Measurements from ENCODE around the gene RRP1B. TPM values are rescaled to one million over a fixed set of nuclear protein-coding genes. Genes with fewer than 3 reads are reported as not detected.

The RRP1B gene
- total and polyA plus RNA-seq, 9 of the 15 experiments (the other 6 are each of a cell fraction or from before 2014, with no cell fraction given), result 6.8 to 66.6 (median 41.9) TPM

GRCh38 chr21:43659136-43660000 is at the start of gene RRP1B, which contains the start of gene HSF2BP (continued):
- TF ChIP-seq ZBTB40 (IDR thresholded peaks at IDR 0.05) (0 out of 2 replicates have a peak, but pooled peaks have one; percentile 59), ZBTB40 (CRISPR knock-in tag; IDR thresholded peaks at IDR 0.05) (peak; percentile 75), CBX3 (IDR thresholded peaks at IDR 0.05; ENCODE audit: borderline replicate concordance in 1 of 2, low read length in 2 of 2) (peak in 1 of 2 experiments; percentile 91; a peak in 1 of 3 replicates), ETS2 (tag; IDR thresholded peaks at IDR 0.05; ENCODE audit: borderline replicate concordance, poor library complexity, severe bottlenecking) (peak; percentile 15)
- TF ChIP-seq, protein P1, sequence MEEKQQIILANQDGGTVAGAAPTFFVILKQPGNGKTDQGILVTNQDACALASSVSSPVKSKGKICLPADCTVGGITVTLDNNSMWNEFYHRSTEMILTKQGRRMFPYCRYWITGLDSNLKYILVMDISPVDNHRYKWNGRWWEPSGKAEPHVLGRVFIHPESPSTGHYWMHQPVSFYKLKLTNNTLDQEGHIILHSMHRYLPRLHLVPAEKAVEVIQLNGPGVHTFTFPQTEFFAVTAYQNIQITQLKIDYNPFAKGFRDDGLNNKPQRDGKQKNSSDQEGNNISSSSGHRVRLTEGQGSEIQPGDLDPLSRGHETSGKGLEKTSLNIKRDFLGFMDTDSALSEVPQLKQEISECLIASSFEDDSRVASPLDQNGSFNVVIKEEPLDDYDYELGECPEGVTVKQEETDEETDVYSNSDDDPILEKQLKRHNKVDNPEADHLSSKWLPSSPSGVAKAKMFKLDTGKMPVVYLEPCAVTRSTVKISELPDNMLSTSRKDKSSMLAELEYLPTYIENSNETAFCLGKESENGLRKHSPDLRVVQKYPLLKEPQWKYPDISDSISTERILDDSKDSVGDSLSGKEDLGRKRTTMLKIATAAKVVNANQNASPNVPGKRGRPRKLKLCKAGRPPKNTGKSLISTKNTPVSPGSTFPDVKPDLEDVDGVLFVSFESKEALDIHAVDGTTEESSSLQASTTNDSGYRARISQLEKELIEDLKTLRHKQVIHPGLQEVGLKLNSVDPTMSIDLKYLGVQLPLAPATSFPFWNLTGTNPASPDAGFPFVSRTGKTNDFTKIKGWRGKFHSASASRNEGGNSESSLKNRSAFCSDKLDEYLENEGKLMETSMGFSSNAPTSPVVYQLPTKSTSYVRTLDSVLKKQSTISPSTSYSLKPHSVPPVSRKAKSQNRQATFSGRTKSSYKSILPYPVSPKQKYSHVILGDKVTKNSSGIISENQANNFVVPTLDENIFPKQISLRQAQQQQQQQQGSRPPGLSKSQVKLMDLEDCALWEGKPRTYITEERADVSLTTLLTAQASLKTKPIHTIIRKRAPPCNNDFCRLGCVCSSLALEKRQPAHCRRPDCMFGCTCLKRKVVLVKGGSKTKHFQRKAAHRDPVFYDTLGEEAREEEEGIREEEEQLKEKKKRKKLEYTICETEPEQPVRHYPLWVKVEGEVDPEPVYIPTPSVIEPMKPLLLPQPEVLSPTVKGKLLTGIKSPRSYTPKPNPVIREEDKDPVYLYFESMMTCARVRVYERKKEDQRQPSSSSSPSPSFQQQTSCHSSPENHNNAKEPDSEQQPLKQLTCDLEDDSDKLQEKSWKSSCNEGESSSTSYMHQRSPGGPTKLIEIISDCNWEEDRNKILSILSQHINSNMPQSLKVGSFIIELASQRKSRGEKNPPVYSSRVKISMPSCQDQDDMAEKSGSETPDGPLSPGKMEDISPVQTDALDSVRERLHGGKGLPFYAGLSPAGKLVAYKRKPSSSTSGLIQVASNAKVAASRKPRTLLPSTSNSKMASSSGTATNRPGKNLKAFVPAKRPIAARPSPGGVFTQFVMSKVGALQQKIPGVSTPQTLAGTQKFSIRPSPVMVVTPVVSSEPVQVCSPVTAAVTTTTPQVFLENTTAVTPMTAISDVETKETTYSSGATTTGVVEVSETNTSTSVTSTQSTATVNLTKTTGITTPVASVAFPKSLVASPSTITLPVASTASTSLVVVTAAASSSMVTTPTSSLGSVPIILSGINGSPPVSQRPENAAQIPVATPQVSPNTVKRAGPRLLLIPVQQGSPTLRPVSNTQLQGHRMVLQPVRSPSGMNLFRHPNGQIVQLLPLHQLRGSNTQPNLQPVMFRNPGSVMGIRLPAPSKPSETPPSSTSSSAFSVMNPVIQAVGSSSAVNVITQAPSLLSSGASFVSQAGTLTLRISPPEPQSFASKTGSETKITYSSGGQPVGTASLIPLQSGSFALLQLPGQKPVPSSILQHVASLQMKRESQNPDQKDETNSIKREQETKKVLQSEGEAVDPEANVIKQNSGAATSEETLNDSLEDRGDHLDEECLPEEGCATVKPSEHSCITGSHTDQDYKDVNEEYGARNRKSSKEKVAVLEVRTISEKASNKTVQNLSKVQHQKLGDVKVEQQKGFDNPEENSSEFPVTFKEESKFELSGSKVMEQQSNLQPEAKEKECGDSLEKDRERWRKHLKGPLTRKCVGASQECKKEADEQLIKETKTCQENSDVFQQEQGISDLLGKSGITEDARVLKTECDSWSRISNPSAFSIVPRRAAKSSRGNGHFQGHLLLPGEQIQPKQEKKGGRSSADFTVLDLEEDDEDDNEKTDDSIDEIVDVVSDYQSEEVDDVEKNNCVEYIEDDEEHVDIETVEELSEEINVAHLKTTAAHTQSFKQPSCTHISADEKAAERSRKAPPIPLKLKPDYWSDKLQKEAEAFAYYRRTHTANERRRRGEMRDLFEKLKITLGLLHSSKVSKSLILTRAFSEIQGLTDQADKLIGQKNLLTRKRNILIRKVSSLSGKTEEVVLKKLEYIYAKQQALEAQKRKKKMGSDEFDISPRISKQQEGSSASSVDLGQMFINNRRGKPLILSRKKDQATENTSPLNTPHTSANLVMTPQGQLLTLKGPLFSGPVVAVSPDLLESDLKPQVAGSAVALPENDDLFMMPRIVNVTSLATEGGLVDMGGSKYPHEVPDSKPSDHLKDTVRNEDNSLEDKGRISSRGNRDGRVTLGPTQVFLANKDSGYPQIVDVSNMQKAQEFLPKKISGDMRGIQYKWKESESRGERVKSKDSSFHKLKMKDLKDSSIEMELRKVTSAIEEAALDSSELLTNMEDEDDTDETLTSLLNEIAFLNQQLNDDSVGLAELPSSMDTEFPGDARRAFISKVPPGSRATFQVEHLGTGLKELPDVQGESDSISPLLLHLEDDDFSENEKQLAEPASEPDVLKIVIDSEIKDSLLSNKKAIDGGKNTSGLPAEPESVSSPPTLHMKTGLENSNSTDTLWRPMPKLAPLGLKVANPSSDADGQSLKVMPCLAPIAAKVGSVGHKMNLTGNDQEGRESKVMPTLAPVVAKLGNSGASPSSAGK (IDR thresholded peaks at IDR 0.05), result peak; percentile 100

Measured in K562 (cell line).